Osteoblast (primary cell): ENCODE measurements around the gene CLPTM1L. TPM values are rescaled to one million over a fixed set of nuclear protein-coding genes. Genes with fewer than 3 reads are reported as not detected.

ENCODE experiments used
- DNase-seq: peaks from one replicate; pipeline ENCODE4 v3.0.0; 2011; ENCODE audit warnings: low spot score, mixed read lengths; ENCODE audit not compliant: insufficient read length; ENCODE audit errors: missing footprints
- H2AFZ ChIP-seq: 2 replicates; pipeline ENCODE4 v1.6.0; 2011; ENCODE audit warnings: mild to moderate bottlenecking, low read length
- H3K27ac ChIP-seq: 2 replicates; pipeline ENCODE4 v1.5.1; 2011; ENCODE audit warnings: mild to moderate bottlenecking, low read depth, low read length, moderate library complexity
- H3K27me3 ChIP-seq: 2 replicates; pipeline ENCODE4 v1.6.0; 2012; ENCODE audit warnings: mild to moderate bottlenecking, control low read depth, inconsistent platforms, low read length, moderate library complexity; ENCODE audit not compliant: insufficient read depth
- H3K36me3 ChIP-seq: 2 replicates; pipeline ENCODE4 v1.5.1; 2011; ENCODE audit warnings: mild to moderate bottlenecking, low read length, control low read depth, moderate library complexity; ENCODE audit not compliant: insufficient read depth
- H3K4me1 ChIP-seq: 2 replicates; pipeline ENCODE4 v1.5.1; 2011; ENCODE audit warnings: mild to moderate bottlenecking, low read length, control low read depth, moderate library complexity; ENCODE audit not compliant: insufficient read depth
- H3K4me2 ChIP-seq: 2 replicates; pipeline ENCODE4 v1.6.0; 2011; ENCODE audit warnings: mild to moderate bottlenecking, low read length; ENCODE audit not compliant: insufficient read depth
- H3K4me3 ChIP-seq: fragments of 200-600 bp; sonication (generic); 3 replicates; pipeline ENCODE4 v1.5.1; 2012; ENCODE audit warnings: mild to moderate bottlenecking, low read length, inconsistent platforms; ENCODE audit not compliant: insufficient read depth
- H3K79me2 ChIP-seq: 2 replicates; pipeline ENCODE4 v1.6.0; 2012; ENCODE audit warnings: mild to moderate bottlenecking, low read length, control low read depth, inconsistent platforms; ENCODE audit not compliant: insufficient read depth
- H3K9me3 ChIP-seq: 2 replicates; pipeline ENCODE4 v1.5.1; 2011; ENCODE audit warnings: low read depth, low read length, control low read depth
- H4K20me1 ChIP-seq: 2 replicates; pipeline ENCODE4 v1.6.0; 2012; ENCODE audit warnings: mild to moderate bottlenecking, low read length, control low read depth; ENCODE audit not compliant: insufficient read depth
- CTCF ChIP-seq: IDR thresholded peaks from 2 replicates; pipeline ENCODE4 v1.5.1; 2011; ENCODE audit warnings: mild to moderate bottlenecking, low read depth, low read length, moderate library complexity; ENCODE audit errors: extremely low read depth
- total RNA-seq: library from RNA; depleted of rRNA; stranded (reverse); fragments of >200 nt; gene quantifications from 2 replicates; pipeline ENCODE4 v1.2.3, GENCODE V29; 2012

The CLPTM1L gene
- total RNA-seq, 1 donor: 139 TPM

- peaks cover 12% of the 10 kb centered on the region for H3K79me2 ChIP-seq
- no peak overlapping the region for H2AFZ ChIP-seq
- H3K27me3 ChIP-seq: peaks cover 6% of the 10 kb centered on the region
- H3K36me3 ChIP-seq: no peaks in the 10 kb centered on the region
- peaks cover 8% of the 10 kb centered on the region for H3K4me1 ChIP-seq
- H3K27ac ChIP-seq: no peak overlapping the region
- DNase-seq: no peak
- H3K9me3 ChIP-seq: no peaks in the 10 kb centered on the region
- TF ChIP-seq CTCF: no peak
- no peak overlapping the region for H3K4me3 ChIP-seq
- H4K20me1 ChIP-seq: no peaks in the 10 kb centered on the region
- no peak overlapping the region for H3K4me2 ChIP-seq
Measured at GRCh38 chr5:1349246-1349645, 4.3 kb upstream of the CLPTM1L start.

- Histone ChIP-seq H3K4me2 (no peak overlapping the region), H3K79me2 (peaks cover 15% of the 10 kb centered on the region), H3K4me1 (peaks cover 11% of the 10 kb centered on the region), H3K27me3 (peaks cover 6% of the 10 kb centered on the region), H3K27ac (no peak overlapping the region), H2AFZ (no peak overlapping the region), H3K36me3 (no peaks in the 10 kb centered on the region), H4K20me1 (peaks cover 2% of the 10 kb centered on the region), H3K9me3 (no peaks in the 10 kb centered on the region), H3K4me3 (no peak overlapping the region)
- peak; percentile 90 for DNase-seq
- no peak for TF ChIP-seq CTCF
Measured at GRCh38 chr5:1348986-1349245, 4.0 kb upstream of the CLPTM1L start.

- Histone ChIP-seq H3K9me3 (no peaks in the 10 kb centered on the region), H3K27me3 (peaks cover 4% of the 10 kb centered on the region), H3K79me2 (peaks cover 24% of the 10 kb centered on the region), H4K20me1 (peaks cover 5% of the 10 kb centered on the region), H3K27ac (no peak overlapping the region), H3K4me2 (no peak overlapping the region), H3K36me3 (peaks cover 5% of the 10 kb centered on the region), H2AFZ (no peak overlapping the region), H3K4me1 (peaks cover 16% of the 10 kb centered on the region), H3K4me3 (no peak overlapping the region)
- DNase-seq: peak; percentile 61
- no peak for TF ChIP-seq CTCF
Measured at GRCh38 chr5:1347571-1347970, 2.7 kb upstream of the CLPTM1L start.

GRCh38 chr5:1346627-1347440, 1.9 kb upstream of the CLPTM1L start:
- no peak overlapping the region for H2AFZ ChIP-seq
- no peak for TF ChIP-seq CTCF
- no peaks in the 10 kb centered on the region for H3K9me3 ChIP-seq

More at GRCh38 chr5:1346627-1347440, 1.9 kb upstream of the CLPTM1L start:
- H3K79me2 ChIP-seq: peaks cover 27% of the 10 kb centered on the region
- H3K4me3 ChIP-seq: no peak overlapping the region
- peak; percentile 74 for DNase-seq
- peaks cover 12% of the 10 kb centered on the region for H3K36me3 ChIP-seq
- peaks cover 16% of the 10 kb centered on the region for H3K4me1 ChIP-seq
- peaks cover 5% of the 10 kb centered on the region for H4K20me1 ChIP-seq
- H3K27ac ChIP-seq: no peak overlapping the region
- no peaks in the 10 kb centered on the region for H3K27me3 ChIP-seq
- no peak overlapping the region for H3K4me2 ChIP-seq
